Lower leg skin (tissue), 3 donors: ENCODE results near the gene SVBP.

ENCODE experiments used
- CTCF ChIP-seq, 3 donors: fragments of 450-650 bp; IDR thresholded peaks; one replicate each; pipeline ENCODE4 v1.5.1; 2016; ENCODE audit warnings: antibody characterized with exemption in 3 of 3, mild to moderate bottlenecking in 3 of 3, moderate library complexity in 2 of 3
- POLR2A ChIP-seq, 2 donors: fragments of 450-650 bp; IDR thresholded peaks; one replicate each; pipeline ENCODE4 v1.6.1; 2016 to 2017; ENCODE audit warnings: antibody characterized with exemption in 2 of 2, mild to moderate bottlenecking in 1 of 2, moderate library complexity in 1 of 2

- TF ChIP-seq POLR2A (IDR thresholded peaks at IDR 0.05): no peak
- TF ChIP-seq CTCF (IDR thresholded peaks at IDR 0.05): no peak
Measured at GRCh38 chr1:42845866-42846256, 28.7 kb upstream of the SVBP start.
